Stomach (tissue), 9 donors: ENCODE measurements around the gene ZKSCAN7. TPM values are rescaled to one million over a fixed set of nuclear protein-coding genes. Genes with fewer than 3 reads are reported as not detected.

Experiments
- DNase-seq, 2 donors: peaks; one replicate each; pipeline versions ENCODE4 v3.0.0 to v3.0.0-alpha.2; 2013 to 2019
- H3K27ac ChIP-seq, 5 donors: fragments of 200-600 bp in 4 of 5; sonication (generic) in 4 of 5; one replicate each; pipeline ENCODE4 v1.5.1; 2013 to 2019; ENCODE audit warnings: mild to moderate bottlenecking in 1 of 5, moderate library complexity in 1 of 5
- H3K27me3 ChIP-seq, 3 donors: fragments of 200-600 bp; sonication (generic); one replicate each; pipeline ENCODE4 v1.5.1; 2017 to 2019; ENCODE audit warnings: mixed run types in 1 of 3
- H3K36me3 ChIP-seq, 4 donors: fragments of 200-600 bp; sonication (generic); 1 replicate in 3 of 4; 2 replicates in 1 of 4; pipeline ENCODE4 v1.5.1; 2016 to 2019
- H3K4me1 ChIP-seq, 4 donors: fragments of 200-600 bp; sonication (generic); one replicate each; pipeline ENCODE4 v1.5.1; 2016 to 2019
- H3K4me3 ChIP-seq, 4 donors: fragments of 200-600 bp; sonication (generic) in 3 of 4; one replicate each; pipeline ENCODE4 v1.5.1; 2016 to 2019; ENCODE audit warnings: mild to moderate bottlenecking in 1 of 4
- H3K9me3 ChIP-seq, 4 donors: fragments of 200-600 bp; sonication (generic); one replicate each; pipeline ENCODE4 v1.5.1; 2016 to 2019
- EP300 ChIP-seq: sonication (generic); formaldehyde crosslinking; IDR thresholded peaks from one replicate; pipeline ENCODE4 v1.6.1; 2017; ENCODE audit warnings: antibody characterized with exemption
- POLR2A ChIP-seq, 4 donors: fragments of 450-650 bp; IDR thresholded peaks; one replicate each; pipeline ENCODE4 v1.6.1; 2016; ENCODE audit warnings: antibody characterized with exemption in 4 of 4, control low read depth in 2 of 4, mild to moderate bottlenecking in 1 of 4, moderate library complexity in 1 of 4
- POLR2AphosphoS5 ChIP-seq, 3 donors: sonication (generic); formaldehyde crosslinking; IDR thresholded peaks; one replicate each; pipeline ENCODE4 v1.6.1; 2016; ENCODE audit warnings: antibody characterized with exemption in 3 of 3
- WGBS, 5 donors: extraction: QIAGEN DNeasy Blood & Tissue Kit in 3 of 5; methylation state at CpG; one replicate each; pipeline versions ENCODE4 v1.1.5 to v1.1.7; 2013 to 2018; 5-methylcytosine and 5-hydroxymethylcytosine counted together
- intact Hi-C: fragments of 100-400 bp; cut with DNase I; formaldehyde crosslinking; loops from one replicate; pipeline ENCODE4 v1.15.1; 2023; ENCODE audit warnings: low total_unique reads
- polyA plus RNA-seq, 3 donors: library from polyadenylated mRNA; stranded (reverse); fragments of 200-250 nt; gene quantifications; one replicate each; pipeline ENCODE4 v1.2.3, GENCODE V29; 2013
- total RNA-seq, 5 donors: library from RNA; depleted of rRNA; stranded (reverse); fragments of >200 nt; gene quantifications; one replicate each; pipeline versions ENCODE4 v1.1.0 to v1.2.3, GENCODE V29; 2014 to 2016
- TF ChIP-seq, protein P1 (sequence below), 7 experiments: fragments of 450-650 bp in 4 of 7; fragments of 200-600 bp in 3 of 7; sonication (generic) in 3 of 7; IDR thresholded peaks; one replicate each; pipeline ENCODE4 v1.5.1; 2016 to 2019; ENCODE audit warnings: antibody characterized with exemption in 7 of 7, control low read depth in 2 of 7, mild to moderate bottlenecking in 1 of 7
- donor health status: healthy with polysubstance abuse.
- donor health status: Bipolar disorder and iron deficiency.
- donor health status: healthy.

The ZKSCAN7 gene
- total and polyA plus RNA-seq, 8 donors: 0.46 to 6.2 (median 1.5) TPM; not detected in 1

DNA sequence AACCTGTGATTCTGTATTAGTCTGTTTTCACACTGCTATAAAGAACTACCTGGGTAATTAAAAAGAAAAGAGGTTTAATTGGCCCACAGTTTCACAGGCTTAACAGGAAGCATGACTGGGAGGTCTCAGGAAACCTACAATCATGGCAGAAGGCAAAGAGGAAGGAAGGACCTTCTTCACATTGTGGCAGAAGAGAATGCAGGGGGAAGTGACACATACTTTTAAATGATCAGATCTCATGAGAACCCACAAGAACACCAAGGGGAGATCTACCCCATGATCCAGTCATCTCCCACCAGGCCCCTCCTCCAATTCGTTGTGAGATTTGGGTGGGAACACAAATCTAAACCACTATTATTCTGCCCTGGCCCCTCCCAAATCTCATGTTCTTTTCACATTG is 6.1 kb downstream of the ZKSCAN7 start:
- Histone ChIP-seq H3K9me3 (peaks cover 0 to 26% (median 15%) of the 10 kb centered on the region in 4 donors), H3K36me3 (peaks cover 4 to 84% (median 49%) of the 10 kb centered on the region in 4 donors), H3K27me3 (no peaks in the 10 kb centered on the region), H3K4me3 (no peak overlapping the region), H3K4me1 (peaks cover 1 to 10% (median 6%) of the 10 kb centered on the region in 4 donors), H3K27ac (no peak overlapping the region)
- no peak for DNase-seq
- 78 to 100% (median 86%) methylated on average over 1 of the region's 1 CpG for WGBS, 5 donors
- TF ChIP-seq, protein P1, sequence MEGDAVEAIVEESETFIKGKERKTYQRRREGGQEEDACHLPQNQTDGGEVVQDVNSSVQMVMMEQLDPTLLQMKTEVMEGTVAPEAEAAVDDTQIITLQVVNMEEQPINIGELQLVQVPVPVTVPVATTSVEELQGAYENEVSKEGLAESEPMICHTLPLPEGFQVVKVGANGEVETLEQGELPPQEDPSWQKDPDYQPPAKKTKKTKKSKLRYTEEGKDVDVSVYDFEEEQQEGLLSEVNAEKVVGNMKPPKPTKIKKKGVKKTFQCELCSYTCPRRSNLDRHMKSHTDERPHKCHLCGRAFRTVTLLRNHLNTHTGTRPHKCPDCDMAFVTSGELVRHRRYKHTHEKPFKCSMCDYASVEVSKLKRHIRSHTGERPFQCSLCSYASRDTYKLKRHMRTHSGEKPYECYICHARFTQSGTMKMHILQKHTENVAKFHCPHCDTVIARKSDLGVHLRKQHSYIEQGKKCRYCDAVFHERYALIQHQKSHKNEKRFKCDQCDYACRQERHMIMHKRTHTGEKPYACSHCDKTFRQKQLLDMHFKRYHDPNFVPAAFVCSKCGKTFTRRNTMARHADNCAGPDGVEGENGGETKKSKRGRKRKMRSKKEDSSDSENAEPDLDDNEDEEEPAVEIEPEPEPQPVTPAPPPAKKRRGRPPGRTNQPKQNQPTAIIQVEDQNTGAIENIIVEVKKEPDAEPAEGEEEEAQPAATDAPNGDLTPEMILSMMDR (IDR thresholded peaks at IDR 0.05): no peak
- TF ChIP-seq POLR2A (IDR thresholded peaks at IDR 0.05): no peak
- no peak for TF ChIP-seq POLR2AphosphoS5 (IDR thresholded peaks at IDR 0.05)
- no peak for TF ChIP-seq EP300
- intact Hi-C loops: no loop called here

GRCh38 chr3:44562147-44562546 is 7.2 kb downstream of the ZKSCAN7 start:
- Histone ChIP-seq H3K9me3 (peaks cover 0 to 34% (median 18%) of the 10 kb centered on the region in 4 donors), H3K27ac (no peak overlapping the region), H3K36me3 (peaks cover 4 to 91% (median 54%) of the 10 kb centered on the region in 4 donors), H3K4me3 (no peak overlapping the region), H3K4me1 (no peaks in the 10 kb centered on the region), H3K27me3 (no peaks in the 10 kb centered on the region)
- intact Hi-C loops: no loop called here
- TF ChIP-seq POLR2A (IDR thresholded peaks at IDR 0.05): no peak
- no peak for TF ChIP-seq POLR2AphosphoS5 (IDR thresholded peaks at IDR 0.05)
- TF ChIP-seq, protein P1 (IDR thresholded peaks at IDR 0.05): no peak
- no peak for TF ChIP-seq EP300
- DNase-seq: no peak
- WGBS, 5 donors: 93 to 98% (median 95%) methylated on average over 3 of the region's 3 CpGs

DNA sequence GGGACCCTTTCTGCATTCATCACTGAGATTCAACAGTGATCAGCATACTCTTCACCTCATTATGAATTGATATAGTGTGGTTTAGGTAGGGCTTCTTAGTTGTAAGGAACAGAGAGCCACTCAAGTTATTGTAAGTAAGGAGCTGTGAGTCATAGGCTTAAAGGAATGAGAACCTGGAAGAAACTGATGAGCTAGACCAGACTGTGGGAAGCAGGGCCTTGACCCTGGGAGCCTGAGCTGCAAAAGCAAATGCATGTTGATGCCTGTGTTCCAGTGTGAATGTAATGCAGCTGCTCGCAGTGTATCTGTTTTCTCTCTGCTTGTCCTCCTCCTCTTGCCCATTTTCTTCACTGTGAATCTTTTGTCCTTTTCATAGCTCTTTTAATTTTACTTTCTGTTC is 13.6 kb downstream of the ZKSCAN7 start:
- Histone ChIP-seq H3K9me3 (peaks cover 7 to 69% (median 50%) of the 10 kb centered on the region in 4 donors), H3K27ac (no peak overlapping the region), H3K27me3 (no peaks in the 10 kb centered on the region), H3K36me3 (peaks cover 23 to 94% (median 75%) of the 10 kb centered on the region in 4 donors), H3K4me1 (no peaks in the 10 kb centered on the region), H3K4me3 (no peak overlapping the region)
- TF ChIP-seq POLR2A (IDR thresholded peaks at IDR 0.05): no peak
- no peak for TF ChIP-seq EP300
- TF ChIP-seq, protein P1 (IDR thresholded peaks at IDR 0.05): no peak
- TF ChIP-seq POLR2AphosphoS5 (IDR thresholded peaks at IDR 0.05): no peak
- intact Hi-C loops: no loop called here
- no peak for DNase-seq
- 85 to 100% (median 96%) methylated on average over 1 of the region's 1 CpG for WGBS, 5 donors

DNA sequence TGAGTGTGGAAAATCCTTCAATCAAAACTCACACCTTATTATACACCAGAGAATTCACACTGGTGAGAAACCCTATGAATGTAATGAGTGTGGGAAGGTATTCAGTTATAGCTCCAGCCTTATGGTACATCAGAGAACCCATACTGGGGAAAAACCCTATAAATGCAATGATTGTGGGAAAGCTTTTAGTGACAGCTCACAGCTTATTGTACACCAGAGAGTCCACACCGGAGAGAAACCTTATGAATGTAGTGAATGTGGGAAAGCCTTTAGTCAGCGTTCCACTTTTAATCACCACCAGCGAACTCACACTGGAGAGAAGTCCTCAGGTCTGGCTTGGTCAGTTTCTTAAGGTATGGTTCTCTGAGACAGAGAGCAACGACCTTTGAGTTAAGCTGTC is 16.0 kb downstream of the ZKSCAN7 start:
- WGBS, 5 donors: 82 to 98% (median 92%) methylated on average over 4 of the region's 4 CpGs
- intact Hi-C loops: no loop called here
- peaks cover 7 to 81% (median 59%) of the 10 kb centered on the region in 4 donors for H3K9me3 ChIP-seq

More for the DNA sequence above, 16.0 kb downstream of the ZKSCAN7 start:
- Histone ChIP-seq H3K36me3 (peaks cover 23 to 70% (median 55%) of the 10 kb centered on the region in 4 donors), H3K27me3 (no peaks in the 10 kb centered on the region), H3K27ac (no peak overlapping the region), H3K4me1 (no peaks in the 10 kb centered on the region), H3K4me3 (no peak overlapping the region)
- no peak for DNase-seq
- TF ChIP-seq, protein P1 (IDR thresholded peaks at IDR 0.05): no peak
- TF ChIP-seq POLR2A (IDR thresholded peaks at IDR 0.05) (no peak), EP300 (no peak), POLR2AphosphoS5 (IDR thresholded peaks at IDR 0.05) (no peak)
